Measurements from ENCODE around the gene IL22RA1. TPM values are rescaled to one million over a fixed set of nuclear protein-coding genes. Genes with fewer than 3 reads are reported as not detected.

IL22RA1 gene
- total RNA-seq, 6 experiments from 2014 or later: not detected

GRCh38 chr1:24134376-24134775, 8.6 kb downstream of the IL22RA1 start:
- peaks cover 9% of the 10 kb centered on the region for H3K9me3 Mint-ChIP-seq
- no peak for DNase-seq
- H3K4me3 Mint-ChIP-seq: no peak overlapping the region
- H3K27ac Mint-ChIP-seq: no peak overlapping the region
- no peaks in the 10 kb centered on the region for H3K36me3 Mint-ChIP-seq (ENCODE audit: low read depth)
- peaks cover 19% of the 10 kb centered on the region for H3K27me3 Mint-ChIP-seq (ENCODE audit: insufficient read depth)
- H3K4me1 Mint-ChIP-seq (ENCODE audit: low read depth): no peaks in the 10 kb centered on the region
- TF ChIP-seq, protein P1, sequence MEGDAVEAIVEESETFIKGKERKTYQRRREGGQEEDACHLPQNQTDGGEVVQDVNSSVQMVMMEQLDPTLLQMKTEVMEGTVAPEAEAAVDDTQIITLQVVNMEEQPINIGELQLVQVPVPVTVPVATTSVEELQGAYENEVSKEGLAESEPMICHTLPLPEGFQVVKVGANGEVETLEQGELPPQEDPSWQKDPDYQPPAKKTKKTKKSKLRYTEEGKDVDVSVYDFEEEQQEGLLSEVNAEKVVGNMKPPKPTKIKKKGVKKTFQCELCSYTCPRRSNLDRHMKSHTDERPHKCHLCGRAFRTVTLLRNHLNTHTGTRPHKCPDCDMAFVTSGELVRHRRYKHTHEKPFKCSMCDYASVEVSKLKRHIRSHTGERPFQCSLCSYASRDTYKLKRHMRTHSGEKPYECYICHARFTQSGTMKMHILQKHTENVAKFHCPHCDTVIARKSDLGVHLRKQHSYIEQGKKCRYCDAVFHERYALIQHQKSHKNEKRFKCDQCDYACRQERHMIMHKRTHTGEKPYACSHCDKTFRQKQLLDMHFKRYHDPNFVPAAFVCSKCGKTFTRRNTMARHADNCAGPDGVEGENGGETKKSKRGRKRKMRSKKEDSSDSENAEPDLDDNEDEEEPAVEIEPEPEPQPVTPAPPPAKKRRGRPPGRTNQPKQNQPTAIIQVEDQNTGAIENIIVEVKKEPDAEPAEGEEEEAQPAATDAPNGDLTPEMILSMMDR (IDR thresholded peaks at IDR 0.05): no peak

- no peaks in the 10 kb centered on the region for H3K4me1 Mint-ChIP-seq (ENCODE audit: low read depth)
- peaks cover 19% of the 10 kb centered on the region for H3K27me3 Mint-ChIP-seq (ENCODE audit: insufficient read depth)
- TF ChIP-seq, protein P1 (IDR thresholded peaks at IDR 0.05): no peak
- peaks cover 9% of the 10 kb centered on the region for H3K9me3 Mint-ChIP-seq
- no peaks in the 10 kb centered on the region for H3K36me3 Mint-ChIP-seq (ENCODE audit: low read depth)
- DNase-seq: no peak
- no peak overlapping the region for H3K27ac Mint-ChIP-seq
- no peak overlapping the region for H3K4me3 Mint-ChIP-seq
Measured at GRCh38 chr1:24133819-24134218, 9.1 kb downstream of the IL22RA1 start.

DNA sequence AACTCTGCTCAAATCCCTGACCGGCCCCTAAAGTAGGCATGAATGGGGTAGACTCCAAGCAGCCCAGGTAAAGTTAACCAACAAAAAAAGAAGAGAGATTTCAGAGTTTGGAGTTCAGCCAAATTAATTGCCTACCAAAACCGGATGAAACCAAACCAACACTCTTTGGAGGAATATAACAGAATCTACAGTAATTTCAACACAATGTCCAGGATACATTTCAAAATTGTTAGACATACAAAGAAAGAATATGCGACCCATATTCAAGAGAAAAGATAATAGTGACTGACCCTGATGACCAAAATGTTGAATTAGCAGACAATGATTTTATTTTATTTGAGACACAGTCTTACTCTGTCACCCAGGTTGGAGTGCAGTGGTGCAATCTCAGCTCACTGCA, 12.6 kb downstream of the IL22RA1 start:
- H3K36me3 Mint-ChIP-seq (ENCODE audit: low read depth): no peaks in the 10 kb centered on the region

GRCh38 chr1:24127801-24128363, 15.1 kb downstream of the IL22RA1 start:
- no peak for DNase-seq
- H3K4me1 Mint-ChIP-seq (ENCODE audit: low read depth): peaks cover 24% of the 10 kb centered on the region
- peaks cover 9% of the 10 kb centered on the region for H3K9me3 Mint-ChIP-seq
- TF ChIP-seq, protein P1 (IDR thresholded peaks at IDR 0.05): no peak
- no peak overlapping the region for H3K27ac Mint-ChIP-seq
- H3K4me3 Mint-ChIP-seq: no peak overlapping the region
- peaks cover 8% of the 10 kb centered on the region for H3K27me3 Mint-ChIP-seq (ENCODE audit: insufficient read depth)
- H3K36me3 Mint-ChIP-seq (ENCODE audit: low read depth): no peaks in the 10 kb centered on the region

More for the DNA sequence above, 12.6 kb downstream of the IL22RA1 start:
- peaks cover 13% of the 10 kb centered on the region for H3K4me1 Mint-ChIP-seq (ENCODE audit: low read depth)
- peaks cover 7% of the 10 kb centered on the region for H3K27me3 Mint-ChIP-seq (ENCODE audit: insufficient read depth)
- TF ChIP-seq, protein P1 (IDR thresholded peaks at IDR 0.05): no peak
- H3K4me3 Mint-ChIP-seq: no peak overlapping the region
- no peak overlapping the region for H3K27ac Mint-ChIP-seq
- peaks cover 9% of the 10 kb centered on the region for H3K9me3 Mint-ChIP-seq
- DNase-seq: no peak

GRCh38 chr1:24127134-24127800, 15.7 kb downstream of the IL22RA1 start:
- Mint-ChIP-seq H3K4me3 (no peak overlapping the region), H3K9me3 (peaks cover 9% of the 10 kb centered on the region), H3K27ac (no peak overlapping the region), H3K4me1 (ENCODE audit: low read depth) (peaks cover 24% of the 10 kb centered on the region), H3K36me3 (ENCODE audit: low read depth) (no peaks in the 10 kb centered on the region), H3K27me3 (ENCODE audit: insufficient read depth) (peaks cover 2% of the 10 kb centered on the region)
- DNase-seq: no peak
- TF ChIP-seq, protein P1 (IDR thresholded peaks at IDR 0.05): no peak

Measured in HFFc6 (cell line).